Parathyroid adenoma (tissue), 2 donors: ENCODE results near the gene MRPL42.

ENCODE experiments used
- H2AFZ ChIP-seq: fragments of 300-600 bp; sonication (generic); one replicate; pipeline ENCODE4 v1.7.0; 2017; ENCODE audit warnings: antibody characterized with exemption, mild to moderate bottlenecking
- H3K27ac ChIP-seq: fragments of 300-600 bp; sonication (generic); one replicate; pipeline ENCODE4 v1.7.0; 2017
- H3K27me3 ChIP-seq: fragments of 300-600 bp; sonication (generic); one replicate; pipeline ENCODE4 v1.7.0; 2017; ENCODE audit warnings: low read length; ENCODE audit not compliant: control insufficient read depth, insufficient read depth
- H3K36me3 ChIP-seq: fragments of 300-600 bp; sonication (generic); one replicate; pipeline ENCODE4 v1.7.0; 2017; ENCODE audit warnings: low read length; ENCODE audit not compliant: control insufficient read depth, insufficient read depth
- H3K4me1 ChIP-seq: fragments of 300-600 bp; sonication (generic); one replicate; pipeline ENCODE4 v1.7.0; 2017; ENCODE audit warnings: control low read depth
- H3K4me2 ChIP-seq: fragments of 300-600 bp; sonication (generic); one replicate; pipeline ENCODE4 v1.7.0; 2017; ENCODE audit warnings: low read length
- H3K4me3 ChIP-seq: fragments of 300-600 bp; sonication (generic); one replicate; pipeline ENCODE4 v1.7.0; 2017; ENCODE audit warnings: low read depth, low read length
- H3K79me2 ChIP-seq: fragments of 300-600 bp; sonication (generic); one replicate; pipeline ENCODE4 v1.7.0; 2017; ENCODE audit warnings: control low read depth
- H3K9ac ChIP-seq: fragments of 300-600 bp; sonication (generic); one replicate; pipeline ENCODE4 v1.7.0; 2017; ENCODE audit warnings: mild to moderate bottlenecking
- H3K9me3 ChIP-seq: fragments of 300-600 bp; sonication (generic); one replicate; pipeline ENCODE4 v1.7.0; 2017; ENCODE audit warnings: low read length; ENCODE audit not compliant: control insufficient read depth
- CTCF ChIP-seq: fragments of 300-600 bp; sonication (generic); IDR thresholded peaks from one replicate; pipeline ENCODE4 v1.7.0; 2017; ENCODE audit warnings: antibody characterized with exemption, mild to moderate bottlenecking
- donor health status: primary hyperparathyroidism.

MRPL42 gene

GRCh38 chr12:93468008-93468371 lies 676 bp downstream of the MRPL42 start:
- H3K79me2 ChIP-seq: peaks cover 33% of the 10 kb centered on the region
- TF ChIP-seq CTCF: no peak
- peaks cover 4% of the 10 kb centered on the region for H3K4me1 ChIP-seq
- peak overlapping the region; percentile 87 for H2AFZ ChIP-seq
- peak overlapping the region; percentile 46 for H3K9ac ChIP-seq
- H3K27ac ChIP-seq: peak overlapping the region; percentile 79
- H3K4me2 ChIP-seq: peak overlapping the region; percentile 84
- no peaks in the 10 kb centered on the region for H3K9me3 ChIP-seq
- no peaks in the 10 kb centered on the region for H3K27me3 ChIP-seq
- peak overlapping the region; percentile 86 for H3K4me3 ChIP-seq
- no peaks in the 10 kb centered on the region for H3K36me3 ChIP-seq

GRCh38 chr12:93469386-93469785 lies 2.1 kb downstream of the MRPL42 start:
- H3K9me3 ChIP-seq: no peaks in the 10 kb centered on the region

GRCh38 chr12:93476555-93476954 lies 9.2 kb downstream of the MRPL42 start:
- H3K36me3 ChIP-seq: no peaks in the 10 kb centered on the region
- H3K4me2 ChIP-seq: no peak overlapping the region
- H3K9ac ChIP-seq: no peak overlapping the region
- no peak for TF ChIP-seq CTCF
- no peaks in the 10 kb centered on the region for H3K27me3 ChIP-seq
- H3K4me1 ChIP-seq: no peaks in the 10 kb centered on the region
- no peak overlapping the region for H3K27ac ChIP-seq
- no peak overlapping the region for H3K4me3 ChIP-seq
- no peak overlapping the region for H2AFZ ChIP-seq
- peaks cover 15% of the 10 kb centered on the region for H3K79me2 ChIP-seq
- no peaks in the 10 kb centered on the region for H3K9me3 ChIP-seq

More at GRCh38 chr12:93469386-93469785, 2.1 kb downstream of the MRPL42 start:
- no peaks in the 10 kb centered on the region for H3K36me3 ChIP-seq
- peaks cover 4% of the 10 kb centered on the region for H3K4me1 ChIP-seq
- no peak overlapping the region for H3K27ac ChIP-seq
- H2AFZ ChIP-seq: no peak overlapping the region
- no peak overlapping the region for H3K4me2 ChIP-seq
- H3K9ac ChIP-seq: no peak overlapping the region
- no peak for TF ChIP-seq CTCF
- peaks cover 37% of the 10 kb centered on the region for H3K79me2 ChIP-seq
- H3K4me3 ChIP-seq: no peak overlapping the region
- no peaks in the 10 kb centered on the region for H3K27me3 ChIP-seq

- no peaks in the 10 kb centered on the region for H3K36me3 ChIP-seq
- no peaks in the 10 kb centered on the region for H3K9me3 ChIP-seq
- TF ChIP-seq CTCF: no peak
Observed at GRCh38 chr12:93482721-93483120, 15.4 kb downstream of the MRPL42 start.

GRCh38 chr12:93483151-93483807 lies 16.0 kb downstream of the MRPL42 start:
- H2AFZ ChIP-seq: no peak overlapping the region
- H3K9me3 ChIP-seq: no peaks in the 10 kb centered on the region
- no peaks in the 10 kb centered on the region for H3K36me3 ChIP-seq
- H3K9ac ChIP-seq: no peak overlapping the region
- H3K27me3 ChIP-seq: no peaks in the 10 kb centered on the region
- H3K4me3 ChIP-seq: no peak overlapping the region
- no peak for TF ChIP-seq CTCF
- no peak overlapping the region for H3K27ac ChIP-seq
- no peak overlapping the region for H3K4me2 ChIP-seq
- no peaks in the 10 kb centered on the region for H3K4me1 ChIP-seq
- H3K79me2 ChIP-seq: peaks cover 2% of the 10 kb centered on the region

More at GRCh38 chr12:93482721-93483120, 15.4 kb downstream of the MRPL42 start:
- H3K4me2 ChIP-seq: no peak overlapping the region
- no peak overlapping the region for H3K9ac ChIP-seq
- H2AFZ ChIP-seq: no peak overlapping the region
- H3K27me3 ChIP-seq: no peaks in the 10 kb centered on the region
- H3K79me2 ChIP-seq: peaks cover 2% of the 10 kb centered on the region
- H3K27ac ChIP-seq: no peak overlapping the region
- no peaks in the 10 kb centered on the region for H3K4me1 ChIP-seq
- H3K4me3 ChIP-seq: no peak overlapping the region
